ENCODE results near the gene MGRN1.

MGRN1 gene

GRCh38 chr16:4667203-4667963 lies 42.8 kb downstream of the MGRN1 start:
- TF ChIP-seq CTCF (conservative IDR thresholded peaks at IDR 0.05; ENCODE audit: low read depth): no peak
- DNase-seq (ENCODE audit: low spot score): no peak
- H3K27ac ChIP-seq: peak overlapping the region; percentile 13; the same call in 1 of the 2 replicates
- POLR2A ChIA-PET (ENCODE audit: low non-redundant PET): no interaction called here
- CTCF ChIA-PET: no interaction called here

GRCh38 chr16:4668313-4668960 lies 43.8 kb downstream of the MGRN1 start:
- no peak for TF ChIP-seq CTCF (conservative IDR thresholded peaks at IDR 0.05; ENCODE audit: low read depth)
- DNase-seq (ENCODE audit: low spot score): no peak
- no peak overlapping the region for H3K27ac ChIP-seq
- CTCF ChIA-PET: no interaction called here
- POLR2A ChIA-PET (ENCODE audit: low non-redundant PET): no interaction called here

- no peak for TF ChIP-seq CTCF (conservative IDR thresholded peaks at IDR 0.05; ENCODE audit: low read depth)
These were observed 48.9 kb downstream of the MGRN1 start for GRCh38 chr16:4673387-4674046.

GRCh38 chr16:4674926-4675530 lies 50.4 kb downstream of the MGRN1 start:
- ChIA-PET POLR2A (ENCODE audit: low non-redundant PET) (no interaction called here), CTCF (no interaction called here)
- peak overlapping the region; percentile 99 for H3K27ac ChIP-seq
- TF ChIP-seq CTCF (conservative IDR thresholded peaks at IDR 0.05; ENCODE audit: low read depth): no peak
- DNase-seq (ENCODE audit: low spot score): no peak

More at GRCh38 chr16:4673387-4674046, 48.9 kb downstream of the MGRN1 start:
- DNase-seq (ENCODE audit: low spot score): no peak
- H3K27ac ChIP-seq: peak overlapping the region; percentile 99
- ChIA-PET CTCF (no interaction called here), POLR2A (ENCODE audit: low non-redundant PET) (no interaction called here)

- no peak for DNase-seq (ENCODE audit: low spot score)
- ChIA-PET POLR2A (ENCODE audit: low non-redundant PET) (no interaction called here), CTCF (no interaction called here)
- H3K27ac ChIP-seq: peak overlapping the region; percentile 99
- TF ChIP-seq CTCF (conservative IDR thresholded peaks at IDR 0.05; ENCODE audit: low read depth): no peak
These were observed 51.5 kb downstream of the MGRN1 start for GRCh38 chr16:4675864-4676786.
